Measurements from ENCODE around the gene IL1R1.

DNA sequence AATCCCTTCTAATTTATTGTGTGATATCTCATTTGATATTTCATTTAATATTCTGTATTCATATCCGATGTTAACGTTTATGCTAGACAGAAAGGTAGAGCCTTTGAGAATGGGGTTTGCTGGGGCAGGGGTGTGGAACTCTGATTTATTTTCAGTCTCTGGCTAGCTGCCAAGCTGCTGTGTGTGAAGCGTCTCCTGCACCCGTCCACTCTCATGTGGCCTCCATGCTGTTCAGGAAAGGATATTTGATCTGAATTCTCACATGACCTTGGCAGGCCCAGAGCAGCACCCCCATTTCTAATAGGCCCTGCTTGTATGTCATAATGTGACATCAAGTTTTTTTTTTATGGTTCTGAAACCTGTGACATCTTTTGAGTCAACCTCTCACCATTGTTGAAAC lies 1.6 kb downstream of the IL1R1 start:
- TF ChIP-seq, protein P1, sequence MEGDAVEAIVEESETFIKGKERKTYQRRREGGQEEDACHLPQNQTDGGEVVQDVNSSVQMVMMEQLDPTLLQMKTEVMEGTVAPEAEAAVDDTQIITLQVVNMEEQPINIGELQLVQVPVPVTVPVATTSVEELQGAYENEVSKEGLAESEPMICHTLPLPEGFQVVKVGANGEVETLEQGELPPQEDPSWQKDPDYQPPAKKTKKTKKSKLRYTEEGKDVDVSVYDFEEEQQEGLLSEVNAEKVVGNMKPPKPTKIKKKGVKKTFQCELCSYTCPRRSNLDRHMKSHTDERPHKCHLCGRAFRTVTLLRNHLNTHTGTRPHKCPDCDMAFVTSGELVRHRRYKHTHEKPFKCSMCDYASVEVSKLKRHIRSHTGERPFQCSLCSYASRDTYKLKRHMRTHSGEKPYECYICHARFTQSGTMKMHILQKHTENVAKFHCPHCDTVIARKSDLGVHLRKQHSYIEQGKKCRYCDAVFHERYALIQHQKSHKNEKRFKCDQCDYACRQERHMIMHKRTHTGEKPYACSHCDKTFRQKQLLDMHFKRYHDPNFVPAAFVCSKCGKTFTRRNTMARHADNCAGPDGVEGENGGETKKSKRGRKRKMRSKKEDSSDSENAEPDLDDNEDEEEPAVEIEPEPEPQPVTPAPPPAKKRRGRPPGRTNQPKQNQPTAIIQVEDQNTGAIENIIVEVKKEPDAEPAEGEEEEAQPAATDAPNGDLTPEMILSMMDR (conservative IDR thresholded peaks at IDR 0.05 in 1 of 2, IDR thresholded peaks at IDR 0.05 in 1 of 2; ENCODE audit: low read depth in 1 of 2, low read length in 2 of 2): no peak
- TF ChIP-seq EZH2 (IDR thresholded peaks at IDR 0.05; ENCODE audit: low read length, missing control alignments): no peak

All from fibroblast of lung (primary cell).